GM18502 (cell line): Measurements from ENCODE around the gene UBXN10.

Experiments
- ATAC-seq: cut with Tn5 transposase; IDR thresholded peaks from one replicate; pipeline ENCODE4 v1.9.1; 2021; ENCODE audit warnings: mild to moderate bottlenecking; ENCODE audit not compliant: unreplicated experiment, poor library complexity

Gene UBXN10

DNA sequence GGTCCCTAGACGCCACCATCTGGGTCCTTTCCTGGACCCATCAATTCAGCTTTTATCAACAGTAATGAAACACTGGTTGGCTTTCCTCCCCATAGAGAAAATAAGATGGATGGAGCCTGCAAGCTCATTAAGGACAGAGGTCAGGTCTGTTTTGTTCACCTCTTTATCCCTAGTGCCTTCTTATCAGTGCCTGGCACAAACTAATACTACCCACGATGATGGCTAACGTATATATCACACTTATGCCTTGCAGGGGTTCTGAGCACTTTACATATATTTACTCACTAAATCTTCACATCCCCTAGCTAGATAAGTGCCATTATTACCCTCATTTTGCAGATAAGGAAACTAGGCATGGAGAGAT lies 5.1 kb upstream of the UBXN10 start:
- ATAC-seq, result no peak

DNA sequence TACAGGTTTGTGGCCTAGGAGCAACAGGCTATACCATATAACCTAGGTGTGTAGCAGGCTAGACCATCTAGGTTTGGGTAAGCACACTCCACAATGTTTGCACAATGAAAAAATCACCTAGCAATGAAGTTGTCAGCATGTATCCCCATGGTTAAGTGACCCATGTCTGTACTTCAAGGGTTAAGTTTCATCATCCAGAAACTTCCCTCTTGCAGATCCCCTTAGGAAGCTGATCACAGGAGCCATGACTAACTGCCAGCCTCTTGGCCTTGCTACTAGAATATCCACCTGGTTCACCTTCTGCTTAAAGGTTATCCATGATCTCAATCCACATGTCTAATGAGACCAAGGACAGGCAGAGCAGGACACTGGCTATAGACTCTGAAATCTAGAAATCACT lies 3.5 kb upstream of the UBXN10 start:
- no peak for ATAC-seq

DNA sequence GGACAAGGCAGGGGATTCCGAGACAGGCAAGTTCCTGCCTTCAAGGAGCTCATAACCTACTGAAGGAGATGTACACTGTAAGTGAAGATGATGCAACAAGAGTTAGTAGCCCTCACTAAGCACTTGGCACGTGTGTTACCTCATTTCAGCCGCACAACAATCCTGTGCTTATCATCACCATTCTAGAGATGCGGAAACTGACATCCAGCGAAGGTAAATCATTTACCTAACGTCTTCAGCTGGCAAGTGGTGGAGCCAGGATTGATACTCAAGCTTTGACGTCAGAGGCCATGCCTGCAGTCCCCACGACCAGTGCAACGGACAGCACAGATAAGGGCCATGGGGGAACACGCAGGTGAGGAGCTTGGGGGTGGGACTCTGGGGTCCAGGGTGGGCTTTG lies 2.9 kb upstream of the UBXN10 start:
- no peak for ATAC-seq

DNA sequence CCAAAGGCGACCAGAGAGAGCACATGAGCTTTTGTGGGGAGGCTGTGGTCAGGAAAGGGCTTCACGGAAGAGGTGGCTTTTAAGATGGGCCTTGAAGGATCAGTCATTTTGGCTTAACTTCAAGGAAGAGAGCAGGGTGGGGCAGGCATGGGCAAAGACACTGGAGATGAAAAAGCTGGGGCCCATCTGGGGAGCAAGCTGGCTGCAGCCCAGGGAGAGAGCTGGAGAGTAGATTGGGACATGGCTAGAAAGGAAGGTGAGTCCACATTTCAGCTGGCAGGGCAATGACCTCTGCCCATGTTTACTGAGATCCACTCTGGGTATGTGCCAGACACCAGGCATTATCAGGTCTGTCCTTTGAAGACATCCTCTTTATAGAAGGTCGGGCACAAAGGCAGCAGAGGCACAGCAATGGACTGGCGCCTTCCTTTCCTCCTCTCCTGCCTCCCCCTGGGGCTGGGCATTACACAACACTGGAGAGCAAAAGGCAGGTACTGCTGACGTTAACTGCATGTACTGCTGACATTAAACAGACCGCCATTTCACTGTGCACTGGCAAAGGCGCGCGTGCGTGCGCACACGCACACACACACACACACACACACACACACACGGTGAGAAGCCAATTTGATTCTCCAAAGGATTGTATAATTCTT lies 2.2 kb upstream of the UBXN10 start:
- ATAC-seq, result no peak

DNA sequence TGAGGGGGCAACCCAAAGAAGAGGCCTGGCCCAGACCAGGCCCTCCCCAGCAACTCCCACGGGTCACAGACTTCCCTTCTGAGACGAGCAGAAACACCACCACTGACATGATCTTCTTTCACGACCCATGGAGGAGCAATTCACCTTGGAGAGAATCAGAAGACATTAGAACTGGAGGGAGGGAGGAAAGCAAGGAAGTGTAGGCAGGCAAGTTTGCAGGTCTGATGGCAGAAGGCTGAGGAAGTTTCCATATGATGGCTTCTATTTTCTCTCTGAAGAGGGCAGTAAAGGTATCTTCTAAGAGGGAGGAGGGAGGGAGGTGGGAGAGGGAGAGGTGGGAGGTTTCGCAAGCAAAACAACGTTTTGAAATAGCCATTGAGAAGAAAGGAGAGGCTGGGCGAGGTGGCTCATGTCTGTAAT lies 1.4 kb upstream of the UBXN10 start:
- ATAC-seq, result no peak

DNA sequence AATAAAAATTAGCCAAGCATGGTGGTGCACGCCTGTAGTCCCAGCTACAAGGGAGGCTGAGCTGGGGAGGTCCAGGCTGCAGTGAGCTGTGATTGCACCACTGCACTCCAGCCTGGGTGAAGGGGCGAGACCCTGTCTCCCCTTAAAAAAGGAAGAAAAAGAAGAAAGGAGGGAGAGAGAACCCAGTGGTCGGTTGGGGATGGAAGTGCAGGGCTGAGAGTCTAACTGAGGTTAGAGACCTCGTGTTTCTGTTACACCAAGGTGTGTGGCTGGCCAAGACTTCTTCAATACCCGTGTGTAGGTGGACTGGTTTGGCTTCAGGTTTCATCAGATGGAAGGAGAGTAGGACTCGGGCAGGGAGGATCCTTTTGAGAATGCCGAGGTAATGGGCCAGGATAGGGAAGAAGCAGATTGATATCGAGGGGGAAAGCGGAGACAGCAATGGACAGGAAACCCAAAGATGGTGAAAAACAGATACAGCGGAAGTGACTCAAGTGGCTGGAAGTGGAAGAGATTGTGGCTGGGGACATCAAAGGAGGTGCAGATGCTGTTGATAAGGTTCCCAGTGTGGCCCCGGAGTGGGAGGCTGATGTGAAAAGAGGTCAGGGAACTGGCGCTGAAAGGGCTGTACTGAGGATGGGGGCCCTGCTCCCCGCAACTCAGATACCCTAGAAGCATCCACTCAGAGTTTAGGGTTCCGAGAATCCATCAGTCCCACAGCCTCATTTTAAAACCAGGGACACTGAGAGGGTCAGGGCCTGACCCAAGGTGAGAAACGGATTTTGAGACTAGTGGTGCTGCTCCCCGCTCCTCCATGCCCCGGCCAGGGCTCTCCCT lies 681 bp upstream of the UBXN10 start:
- no peak for ATAC-seq

DNA sequence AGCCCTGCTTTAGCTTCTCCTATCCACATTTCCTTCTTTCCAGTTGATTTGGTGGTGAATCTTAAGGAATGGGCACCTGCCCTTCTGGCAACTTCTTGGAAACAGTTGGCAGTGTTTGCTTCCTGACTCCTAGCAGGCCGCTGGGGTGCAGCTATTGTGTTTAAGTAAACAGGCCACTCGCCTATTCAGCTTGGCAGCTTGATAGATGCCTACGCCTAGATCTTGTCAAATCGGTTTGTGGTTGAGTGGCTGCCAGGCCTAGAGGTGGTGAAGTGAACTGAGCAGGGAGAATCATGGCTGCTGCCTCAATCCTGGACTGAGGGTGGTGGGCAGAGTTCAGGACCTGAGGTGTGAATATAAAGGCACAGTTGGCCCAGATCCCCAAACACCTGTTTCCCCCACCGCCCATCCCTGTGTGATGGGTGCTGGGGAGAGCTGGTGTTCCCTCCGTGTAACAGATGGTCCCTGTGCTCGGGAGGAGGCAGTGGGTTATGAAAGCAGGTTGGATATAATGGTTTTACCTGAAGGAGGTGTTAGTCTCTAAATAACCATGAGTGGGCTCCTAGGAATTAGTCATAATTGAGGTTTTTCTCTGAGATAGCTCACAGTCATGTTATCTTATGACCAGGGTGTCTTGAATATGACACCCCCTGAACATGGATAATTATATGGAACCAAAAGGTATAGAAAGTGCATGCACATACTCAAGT lies 1.4 kb downstream of the UBXN10 start:
- no peak for ATAC-seq

DNA sequence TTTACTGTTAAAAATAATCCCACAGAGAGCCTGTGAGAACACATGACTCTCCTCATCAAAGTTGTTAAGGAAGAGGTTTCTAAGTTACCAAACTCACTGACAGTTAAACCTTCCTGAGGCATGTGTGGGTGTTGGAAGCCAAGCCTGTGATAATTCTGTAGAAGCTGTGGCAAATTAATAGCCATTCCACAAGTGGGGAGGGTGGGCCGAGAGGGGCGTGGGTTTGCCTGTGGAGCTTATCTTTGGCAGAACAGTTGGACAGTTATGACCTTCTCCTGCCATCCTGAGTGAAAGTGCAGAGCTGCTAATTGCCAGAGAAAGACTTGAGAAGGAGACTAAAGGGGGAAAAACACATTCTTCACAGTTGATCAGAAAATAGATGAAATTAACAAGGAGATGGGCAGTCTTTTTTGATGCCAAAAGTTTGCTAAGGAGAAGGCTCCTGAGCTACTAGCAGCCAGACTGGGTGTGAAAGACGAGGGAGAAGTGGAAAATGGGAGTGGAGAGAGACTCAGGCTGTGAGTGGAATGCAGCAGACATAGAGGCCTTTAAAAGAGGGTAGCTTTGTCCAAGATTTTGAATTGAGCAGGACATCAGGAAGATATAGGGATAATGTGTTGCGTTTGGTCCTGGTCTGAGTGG lies 2.0 kb downstream of the UBXN10 start:
- ATAC-seq, result no peak

DNA sequence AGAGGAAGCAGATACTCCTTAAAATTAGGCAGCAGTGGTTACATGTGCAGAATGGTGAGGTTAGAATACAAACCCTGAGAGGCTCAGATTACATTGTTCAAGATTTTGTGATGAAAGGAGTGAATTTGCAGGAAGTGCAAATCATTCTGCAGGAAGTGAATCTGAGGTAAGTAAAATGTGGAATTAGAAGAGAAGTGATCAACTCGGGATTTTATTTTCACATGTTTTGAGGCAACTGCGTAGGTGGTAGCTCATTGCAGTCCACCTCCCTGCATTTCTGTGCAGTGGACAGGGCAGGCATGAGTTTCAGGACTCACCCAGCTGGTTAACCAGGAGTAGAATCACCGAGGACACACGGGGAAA lies 2.5 kb downstream of the UBXN10 start:
- ATAC-seq, result no peak

DNA sequence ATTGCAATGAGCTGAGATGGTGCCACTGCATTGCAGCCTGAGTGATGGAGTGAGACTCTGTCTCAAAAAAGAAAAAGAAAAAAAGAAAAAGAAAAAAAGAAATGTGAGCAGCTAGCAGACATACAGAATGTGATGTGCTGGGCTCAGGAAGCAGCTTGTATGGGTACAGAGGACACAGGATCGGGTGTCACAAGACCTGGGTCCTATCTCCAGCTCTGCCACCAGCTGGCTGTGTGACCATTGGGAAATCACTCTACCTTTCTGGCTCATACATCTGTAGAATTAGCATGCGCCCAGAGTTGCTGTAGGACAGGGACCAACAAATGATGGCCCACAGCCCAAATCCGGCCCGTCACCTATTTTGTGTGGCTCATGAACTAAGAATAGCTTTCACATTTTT lies 3.8 kb downstream of the UBXN10 start:
- no peak for ATAC-seq

DNA sequence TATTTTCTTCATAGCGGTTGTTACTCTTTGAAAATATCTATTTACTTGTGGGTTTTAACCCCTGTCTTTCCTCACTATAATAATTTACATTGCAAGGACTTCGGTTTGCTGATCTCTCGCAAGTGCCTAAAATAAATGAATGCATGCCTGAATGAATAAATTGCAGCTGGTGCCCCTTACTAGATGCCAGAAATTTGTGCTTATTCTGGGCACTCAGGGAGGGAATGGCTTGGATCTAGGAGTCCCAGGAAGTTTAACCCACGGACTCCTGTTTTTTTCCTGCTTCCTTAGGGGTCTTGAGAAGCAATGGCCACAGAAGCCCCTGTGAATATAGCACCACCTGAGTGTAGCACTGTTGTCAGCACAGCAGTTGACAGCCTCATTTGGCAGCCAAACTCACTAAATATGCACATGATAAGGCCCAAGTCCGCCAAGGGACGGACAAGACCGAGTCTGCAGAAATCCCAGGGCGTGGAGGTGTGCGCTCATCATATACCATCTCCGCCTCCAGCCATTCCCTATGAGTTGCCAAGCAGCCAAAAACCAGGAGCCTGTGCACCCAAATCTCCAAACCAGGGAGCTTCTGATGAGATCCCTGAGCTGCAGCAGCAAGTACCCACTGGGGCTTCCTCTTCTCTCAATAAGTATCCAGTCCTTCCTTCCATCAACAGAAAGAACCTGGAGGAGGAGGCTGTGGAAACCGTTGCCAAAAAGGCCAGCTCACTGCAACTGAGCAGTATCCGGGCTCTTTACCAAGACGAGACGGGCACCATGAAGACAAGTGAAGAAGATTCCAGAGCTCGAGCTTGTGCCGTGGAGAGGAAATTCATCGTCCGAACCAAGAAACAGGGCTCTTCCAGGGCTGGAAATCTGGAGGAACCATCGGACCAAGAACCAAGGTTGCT lies 4.6 kb downstream of the UBXN10 start:
- no peak for ATAC-seq

DNA sequence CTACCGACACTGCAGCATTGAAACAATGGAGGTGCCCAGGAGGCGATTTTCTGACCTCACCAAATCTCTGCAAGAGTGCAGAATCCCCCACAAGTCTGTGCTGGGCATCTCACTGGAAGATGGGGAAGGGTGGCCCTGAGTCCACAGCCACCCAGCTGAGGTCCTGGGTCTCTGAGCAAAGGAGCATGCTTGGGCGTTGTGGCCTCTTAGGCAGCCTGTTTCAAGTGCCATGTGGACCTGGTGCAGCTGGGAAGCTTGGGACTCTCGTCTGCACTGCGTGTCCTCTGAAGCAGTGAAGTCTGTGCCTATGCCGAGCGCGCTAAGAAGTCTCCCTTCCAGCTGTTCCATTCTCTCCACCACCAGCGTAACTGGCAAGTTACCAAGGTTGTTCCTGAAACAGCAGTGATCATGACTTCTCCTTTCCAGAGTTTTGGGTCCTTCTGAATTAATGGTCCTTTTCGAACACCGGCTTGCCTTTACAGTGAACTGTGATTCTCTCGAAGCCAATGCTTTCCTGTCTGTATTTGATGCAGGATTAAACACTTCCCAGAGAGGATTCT lies 5.5 kb downstream of the UBXN10 start:
- no peak for ATAC-seq

DNA sequence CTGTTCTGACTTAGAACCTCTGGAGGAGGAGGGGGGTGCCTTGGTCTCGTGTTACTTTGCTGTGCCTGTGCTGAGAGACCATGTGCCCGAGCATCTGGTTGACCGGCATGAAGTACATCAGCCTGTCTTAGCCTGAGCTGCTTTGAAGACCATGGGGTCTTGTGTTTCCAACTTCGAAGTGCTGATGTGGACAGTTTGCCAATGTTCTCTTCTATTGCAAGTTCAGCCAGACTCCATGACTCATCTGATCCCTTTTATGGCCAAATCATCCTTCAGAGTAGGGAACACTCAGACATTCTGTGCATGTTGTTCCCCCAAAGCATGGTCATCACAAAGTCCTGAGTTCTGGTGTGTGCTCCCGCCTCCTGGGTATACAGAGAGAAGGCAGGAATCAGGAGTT lies 6.5 kb downstream of the UBXN10 start:
- ATAC-seq, result no peak

DNA sequence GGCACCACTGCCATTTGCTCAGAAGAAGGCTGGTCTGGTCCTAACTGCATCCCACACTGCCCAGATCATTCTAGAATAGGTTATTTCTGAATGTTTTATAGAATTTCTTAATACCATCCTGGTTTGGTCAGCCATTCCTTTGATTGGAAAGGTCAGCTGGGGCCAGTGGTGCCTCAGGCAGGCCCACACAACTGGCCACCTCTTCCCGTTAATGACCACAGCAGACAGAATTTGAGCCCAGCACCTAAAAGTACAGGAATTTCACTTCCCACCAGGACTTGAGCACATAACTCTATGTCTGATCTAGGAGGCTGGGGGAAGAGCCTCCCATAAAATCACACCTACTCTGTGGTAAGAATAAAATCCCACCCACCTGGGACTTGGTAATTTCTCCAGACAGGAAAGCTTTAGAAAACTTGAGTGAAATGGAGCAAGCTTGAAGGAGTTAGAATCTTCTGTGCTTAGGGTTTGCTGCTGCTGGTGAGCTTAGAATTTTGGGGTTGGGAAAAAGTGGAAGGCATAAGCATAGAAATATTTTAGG lies 7.0 kb downstream of the UBXN10 start:
- ATAC-seq, result no peak

DNA sequence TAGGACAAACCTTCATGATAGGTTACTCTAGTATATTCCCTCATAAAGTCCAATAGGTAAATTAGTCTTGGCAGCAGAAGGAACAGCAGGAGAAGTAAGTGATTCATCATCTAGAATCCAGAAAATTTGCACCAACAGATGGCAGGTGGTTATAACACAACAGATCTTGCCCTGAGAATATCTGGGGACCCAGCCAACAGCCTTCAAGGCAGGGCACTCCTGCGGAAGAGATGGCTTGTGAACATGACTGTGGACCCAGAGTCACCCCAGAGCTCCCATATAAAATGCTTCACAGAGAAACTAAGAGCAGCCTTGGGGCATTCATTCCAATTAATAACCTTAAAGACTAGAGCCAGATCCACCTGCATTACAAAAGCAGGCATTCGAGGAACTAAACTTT lies 8.3 kb downstream of the UBXN10 start:
- no peak for ATAC-seq

DNA sequence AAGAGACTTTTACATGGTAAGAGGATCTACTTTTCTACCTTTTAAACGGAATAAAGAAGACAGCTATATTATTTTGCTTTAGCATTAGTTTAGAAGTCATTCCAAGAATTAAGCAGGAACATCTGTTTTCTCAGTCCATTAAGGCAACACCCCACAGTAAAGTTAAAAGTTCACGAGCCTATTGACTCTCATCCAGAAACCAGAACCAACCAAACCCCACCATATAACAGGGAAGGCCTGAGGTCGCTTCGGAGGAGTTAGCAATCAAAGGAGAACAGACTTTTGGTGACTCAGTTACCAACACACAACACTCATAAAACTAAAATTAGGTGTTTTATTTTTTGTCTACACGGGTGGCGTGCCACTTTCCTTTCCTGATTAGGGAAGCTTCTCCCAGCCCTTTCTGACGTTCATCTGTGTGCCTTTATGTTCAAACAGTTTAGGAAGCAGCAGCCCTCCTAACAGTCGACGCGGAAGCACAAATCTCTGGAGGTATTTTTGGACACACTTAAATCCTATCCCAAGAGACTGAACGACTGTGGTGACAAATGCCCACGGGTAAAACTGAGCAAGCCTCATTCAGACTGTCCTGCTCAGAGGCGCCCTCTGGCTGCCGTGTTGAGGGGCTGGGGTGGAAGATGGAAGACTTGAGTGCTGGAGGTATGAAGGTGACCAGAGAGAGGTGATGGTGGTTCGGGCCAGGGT lies 9.0 kb downstream of the UBXN10 start:
- no peak for ATAC-seq

DNA sequence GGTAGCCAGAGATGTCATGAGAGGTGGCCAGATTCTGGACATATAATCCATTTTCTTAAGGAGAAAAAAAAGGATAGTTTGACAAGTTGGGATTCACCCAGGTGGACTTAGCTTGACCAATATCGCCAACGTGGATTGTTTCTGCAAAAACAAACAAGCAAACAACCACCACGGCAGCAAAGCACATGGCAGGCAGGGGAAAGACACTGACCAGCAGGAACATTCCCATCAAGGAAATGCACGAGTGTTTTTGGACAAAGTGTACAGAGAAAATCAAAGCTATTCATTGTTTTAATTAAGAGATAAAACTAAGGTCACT lies 9.5 kb downstream of the UBXN10 start:
- no peak for ATAC-seq

DNA sequence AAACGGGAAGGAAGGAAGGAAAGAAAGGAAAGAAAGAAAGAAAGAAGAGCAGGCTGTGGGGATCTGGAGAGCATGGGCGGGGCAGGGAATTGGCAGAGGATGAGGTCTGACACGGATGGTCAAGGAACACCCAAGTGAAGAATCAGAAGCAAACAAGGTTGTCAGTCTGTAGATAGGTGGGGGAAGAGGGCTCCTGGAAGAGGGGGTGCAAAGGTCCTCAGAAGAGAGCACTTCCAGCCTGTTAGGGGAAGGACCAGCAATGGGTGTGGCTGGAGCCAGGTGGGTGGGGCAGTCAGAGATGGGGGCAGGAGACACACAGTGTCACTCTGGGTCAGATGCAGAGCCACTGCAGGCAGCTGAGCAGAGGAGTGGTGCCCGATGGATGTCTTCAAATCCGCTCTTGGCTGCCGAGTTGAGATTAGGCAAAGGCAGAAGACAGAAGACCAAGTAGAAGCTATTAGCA lies 11.5 kb downstream of the UBXN10 start:
- no peak for ATAC-seq

DNA sequence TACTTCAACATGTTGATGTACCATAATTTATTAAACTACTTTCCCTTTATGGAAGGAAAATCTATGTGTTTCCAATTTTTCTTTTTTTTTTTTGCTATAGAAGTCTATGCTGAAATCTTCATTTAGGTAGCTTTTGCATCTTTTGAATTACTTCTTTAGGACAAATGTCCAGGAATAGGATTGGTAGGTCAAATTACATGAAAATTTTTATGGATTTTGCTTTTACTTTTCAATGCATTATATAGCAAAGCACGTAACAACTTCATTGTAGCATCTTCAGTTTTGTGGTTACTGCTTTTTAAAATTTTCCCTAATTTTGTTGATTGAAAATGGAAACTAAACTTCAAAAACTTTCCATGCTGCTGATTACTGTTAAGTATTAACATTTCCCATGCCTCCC lies 12.4 kb downstream of the UBXN10 start:
- no peak for ATAC-seq
